GM12878 (cell line): ENCODE measurements around the gene DNPEP. TPM values are rescaled to one million over a fixed set of nuclear protein-coding genes. Genes with fewer than 3 reads are reported as not detected.

ENCODE experiments used
- ATAC-seq: fragments of 200-7000 bp; cut with Tn5 transposase; 3 replicates; pipeline ENCODE4 v1.9.1; 2020; ENCODE audit warnings: mild to moderate bottlenecking, moderate library complexity
- BruUV-seq: library from RNA; stranded (reverse); fragments of 400-500 nt; replicated peaks from 2 replicates; lab custom pipeline; 2021; lab: Mats Ljungman, UMichigan
- CTCF ChIA-PET: fragments of 300-600 bp; sonication (Branson Sonifier 250); formaldehyde crosslinking; extraction: SDS; loops from one replicate; lab custom pipeline; 2021; ENCODE audit warnings: inconsistent platforms; lab: Yijun Ruan, JAX
- POLR2A ChIA-PET: fragments of 350-600 bp; formaldehyde crosslinking; extraction: SDS; loops from one replicate; lab custom pipeline; 2021; ENCODE audit warnings: inconsistent platforms; lab: Charles Lee
- RAD21 ChIA-PET: fragments of 300-600 bp; sonication (Branson Sonifier 250); formaldehyde crosslinking; loops from one replicate; lab custom pipeline; 2023; ENCODE audit warnings: antibody characterized with exemption; ENCODE audit not compliant: unreplicated experiment; lab: Charles Lee
- SMC1A ChIA-PET: fragments of 300-600 bp; sonication (Branson Sonifier 250); formaldehyde crosslinking; loops from one replicate; lab custom pipeline; 2023; ENCODE audit not compliant: unreplicated experiment, uncharacterized antibody; lab: Charles Lee
- DNase-seq: peaks from one replicate; pipeline ENCODE4 v3.0.0-alpha.2; 2011; ENCODE audit warnings: low read depth, low spot score
- FAIRE-seq: peaks from 3 replicates; lab custom pipeline; 2011; peaks lifted over from hg19 to GRCh38; lab: Jason Lieb, UNC
- H2AFZ ChIP-seq: 2 replicates; pipeline ENCODE4 v1.6.0; 2011; ENCODE audit warnings: low read depth, low read length, control low read depth; ENCODE audit not compliant: control insufficient read depth
- H3K27ac ChIP-seq: 2 replicates; pipeline ENCODE4 v1.5.1; 2011; ENCODE audit warnings: control low read depth; ENCODE audit not compliant: control insufficient read depth, insufficient read depth
- H3K27me3 ChIP-seq, 2 experiments: replicated peaks in 1 of 2; 2 replicates each; pipeline versions ENCODE4 v1.6.0 to v1.6.1; 2011; ENCODE audit warnings: low read length in 1 of 2; ENCODE audit not compliant: control insufficient read depth in 2 of 2, insufficient read depth in 2 of 2
- H3K36me3 ChIP-seq, 2 experiments: 2 replicates each; pipeline ENCODE4 v1.5.1; 2011; ENCODE audit warnings: low read length in 1 of 2; ENCODE audit not compliant: control insufficient read depth in 2 of 2, insufficient read depth in 2 of 2
- H3K4me1 ChIP-seq: 2 replicates; pipeline ENCODE4 v1.6.1; 2011; ENCODE audit warnings: mild to moderate bottlenecking, low read length, moderate library complexity, mixed read lengths; ENCODE audit not compliant: control insufficient read depth, insufficient read depth
- H3K4me2 ChIP-seq: 2 replicates; pipeline ENCODE4 v1.6.0; 2011; ENCODE audit warnings: control low read depth; ENCODE audit not compliant: control insufficient read depth, insufficient read depth
- H3K4me3 ChIP-seq: fragments of 200-600 bp; sonication (generic); 2 replicates; pipeline ENCODE4 v1.5.1; 2016
- H3K79me2 ChIP-seq: 2 replicates; pipeline ENCODE4 v1.6.0; 2011; ENCODE audit warnings: low read length; ENCODE audit not compliant: control insufficient read depth, insufficient read depth
- H3K9ac ChIP-seq: 2 replicates; pipeline ENCODE4 v1.8.0; 2011; ENCODE audit warnings: low read length, control low read depth, mixed read lengths; ENCODE audit not compliant: control insufficient read depth, insufficient read depth
- H3K9me3 ChIP-seq: replicated peaks from 3 replicates; pipeline ENCODE4 v1.5.1; 2011; ENCODE audit warnings: mild to moderate bottlenecking, low read length; ENCODE audit not compliant: control insufficient read depth, insufficient read depth
- H4K20me1 ChIP-seq: 2 replicates; pipeline ENCODE4 v1.6.0; 2011; ENCODE audit not compliant: control insufficient read depth, insufficient read depth
- EGR1 ChIP-seq, 2 experiments: IDR thresholded peaks; 1 replicate in 1 of 2; 2 replicates in 1 of 2; pipeline ENCODE4 v1.6.1; 2011 to 2012; ENCODE audit warnings: low read depth in 2 of 2, low read length in 2 of 2, borderline replicate concordance in 1 of 2, mild to moderate bottlenecking in 1 of 2, moderate library complexity in 1 of 2
- HCFC1 ChIP-seq: fragments of 150-350 bp; IDR thresholded peaks from 2 replicates; pipeline ENCODE4 v1.6.1; 2014; ENCODE audit warnings: low read length
- HDGF ChIP-seq: fragments of 450-650 bp; IDR thresholded peaks from 2 replicates; pipeline ENCODE4 v1.6.1; 2016; ENCODE audit warnings: antibody characterized with exemption
- LARP7 ChIP-seq: fragments of 450-650 bp; IDR thresholded peaks from 2 replicates; pipeline ENCODE4 v1.6.1; 2017; ENCODE audit warnings: mild to moderate bottlenecking
- NKRF ChIP-seq: fragments of 450-650 bp; conservative IDR thresholded peaks from 2 replicates; pipeline ENCODE4 v1.6.1; 2017; ENCODE audit warnings: mild to moderate bottlenecking, moderate library complexity
- PML ChIP-seq: IDR thresholded peaks from 2 replicates; pipeline ENCODE4 v1.6.1; 2012; ENCODE audit warnings: low read length, inconsistent platforms
- REST ChIP-seq: IDR thresholded peaks from 2 replicates; pipeline ENCODE4 v1.6.1; 2012; ENCODE audit warnings: mild to moderate bottlenecking, low read depth, low read length
- TAF1 ChIP-seq: IDR thresholded peaks from 2 replicates; pipeline ENCODE4 v1.6.1; 2011; ENCODE audit warnings: mild to moderate bottlenecking, low read depth, low read length, borderline replicate concordance
- USF2 ChIP-seq: IDR thresholded peaks from 2 replicates; pipeline ENCODE4 v1.6.1; 2011; ENCODE audit warnings: low read depth, low read length, improper control_type of control experiment, borderline replicate concordance
- ZBTB4 ChIP-seq: fragments of 450-650 bp; formaldehyde crosslinking; IDR thresholded peaks from 2 replicates; pipeline ENCODE4 v1.4.0; 2022; ENCODE audit warnings: mild to moderate bottlenecking, moderate library complexity
- ZNF24 ChIP-seq: fragments of 450-650 bp; IDR thresholded peaks from 2 replicates; pipeline ENCODE4 v1.6.1; 2017; ENCODE audit warnings: antibody characterized with exemption, mild to moderate bottlenecking
- WGBS: methylation state at CpG from one replicate; pipeline ENCODE4 v1.1.6; 2016; ENCODE audit warnings: low lambda C conversion rate; ENCODE audit not compliant: insufficient replicate concordance, insufficient coverage; ENCODE audit errors: missing lambda C conversion rate; 5-methylcytosine and 5-hydroxymethylcytosine counted together
- in situ Hi-C: fragments of 300-500 bp; cut with MboI; formaldehyde crosslinking; loops from 9 replicates; pipeline ENCODE4 v1.14.3; 2018; ENCODE audit warnings: mixed read lengths
- intact Hi-C: fragments of 100-400 bp; cut with micrococcal nuclease; formaldehyde crosslinking; loops from one replicate; pipeline ENCODE4 v1.14.2; 2022; ENCODE audit not compliant: unreplicated experiment
- polyA plus RNA-seq, 11 experiments: library from polyadenylated mRNA; depleted of rRNA in 4 of 11; unstranded in 6 of 11; stranded (reverse) in 5 of 11; fragments of >200 nt; fragmentation: Nextera tagmentation in 4 of 11; fragmentation: Illumina TruSeq in 1 of 11; extraction: Ambion mirVana in 4 of 11; extraction: Trizol in 1 of 11; gene quantifications; 1 replicate in 1 of 11; 2 replicates in 10 of 11; pipeline versions ENCODE4 v1.2.1 to v1.2.3, GENCODE V29; 2011 to 2016; ENCODE audit warnings: inconsistent platforms in 2 of 11, missing spikeins in 2 of 11, low read depth in 1 of 11
- total RNA-seq, 4 experiments: library from RNA; depleted of rRNA in 3 of 4; stranded (reverse); fragments of >200 nt in 3 of 4; fragmentation: Illumina TruSeq in 1 of 4; extraction: Trizol in 1 of 4; gene quantifications; 2 replicates each; pipeline versions ENCODE4 v1.2.1 to v1.2.3, GENCODE V29; 2013 to 2021

DNPEP gene
- total and polyA plus RNA-seq, 10 of the 15 experiments (the other 5 are each of a cell fraction or from before 2014, with no cell fraction given): 33.1 to 82.0 (median 64.1) TPM

- TF ChIP-seq ZNF24 (no peak), TAF1 (no peak), NKRF (no peak), USF2 (no peak), EGR1 (IDR thresholded peaks at IDR 0.05; ENCODE audit: borderline replicate concordance in 1 of 2, low read depth in 2 of 2, low read length in 2 of 2) (no peak)
Observed at GRCh38 chr2:219423652-219424377, 36.1 kb upstream of the DNPEP start (continued).

- FAIRE-seq (no peak), ATAC-seq (no peak)
- TF ChIP-seq PML: no peak
- TF ChIP-seq LARP7: no peak
- no peak for TF ChIP-seq REST
- TF ChIP-seq HDGF: no peak
- TF ChIP-seq ZBTB4 (CRISPR knock-in tag): no peak
- no peak for TF ChIP-seq HCFC1
Observed at GRCh38 chr2:219422952-219423534, 35.3 kb upstream of the DNPEP start.

More at GRCh38 chr2:219422952-219423534, 35.3 kb upstream of the DNPEP start:
- in situ Hi-C loops: no loop called here
- no peaks in the 10 kb centered on the region for H3K79me2 ChIP-seq
- no peak overlapping the region for H3K4me3 ChIP-seq
- H3K4me2 ChIP-seq: no peak overlapping the region
- no peaks in the 10 kb centered on the region for H3K36me3 ChIP-seq
- POLR2A ChIA-PET: interaction anchor here (0.7 kb wide), 1 partner anchor 33 kb away, joined by 3 read pairs; no protein-coding TSS in a partner anchor
- no peak overlapping the region for H2AFZ ChIP-seq
- CTCF ChIA-PET: interaction anchor here (1.0 to 2.5 kb wide), 2 partner anchors 21 to 33 kb away, joined by 3 to 6 read pairs; no protein-coding TSS in a partner anchor
- H3K27me3 ChIP-seq: no peaks in the 10 kb centered on the region; a peak in 1 of 4 replicates
- intact Hi-C loops: no loop called here
- WGBS: 37% methylated on average over 7 of the region's 8 CpGs
- no peaks in the 10 kb centered on the region for H3K9me3 ChIP-seq
- H3K4me1 ChIP-seq: no peaks in the 10 kb centered on the region
- RAD21 ChIA-PET: no interaction called here
- BruUV-seq: no TSS peak
- no peak overlapping the region for H3K9ac ChIP-seq
- H3K27ac ChIP-seq: no peak overlapping the region
- DNase-seq: no peak
- SMC1A ChIA-PET: no interaction called here
- no peaks in the 10 kb centered on the region for H4K20me1 ChIP-seq
